ENCODE data around the gene TRPM2. TPM values are rescaled to one million over a fixed set of nuclear protein-coding genes. Genes with fewer than 3 reads are reported as not detected.

Gene TRPM2
- total RNA-seq, 1 donor = not detected

DNA sequence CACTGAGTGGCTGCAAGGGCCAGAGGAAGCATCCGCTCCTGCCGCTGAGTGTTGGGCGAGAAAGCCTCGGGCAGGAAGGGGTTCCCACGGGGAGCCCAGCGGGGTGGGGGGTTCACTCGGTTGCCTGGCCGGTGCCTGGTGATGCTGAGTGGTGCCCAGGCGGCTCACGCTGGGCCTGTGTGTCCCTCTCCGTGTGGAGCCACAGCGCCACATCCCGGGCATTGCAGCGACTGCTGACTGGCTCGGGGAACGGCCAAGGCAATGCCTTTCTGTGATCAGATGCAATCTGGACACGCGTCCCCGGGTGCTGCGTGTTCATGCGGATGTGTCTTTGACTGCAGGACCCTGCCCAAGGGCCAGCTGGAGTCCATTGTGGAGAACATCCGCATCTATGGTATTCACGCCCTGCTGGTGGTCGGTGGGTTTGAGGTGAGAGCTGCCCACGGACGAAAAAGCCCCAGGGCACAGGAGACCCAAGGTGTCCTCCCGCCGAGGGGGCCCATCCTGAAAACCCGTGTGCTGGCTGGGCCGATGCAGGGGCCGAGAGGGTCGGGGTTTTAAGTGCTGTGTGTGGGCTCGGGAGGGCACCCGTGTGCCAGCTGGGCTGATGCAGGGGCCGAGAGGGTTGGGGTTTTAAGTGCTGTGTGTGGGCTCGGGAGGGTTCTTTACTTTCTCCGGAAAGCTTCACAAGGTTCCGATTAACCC lies 30.6 kb upstream of the TRPM2 start:
- TF ChIP-seq, protein P1, sequence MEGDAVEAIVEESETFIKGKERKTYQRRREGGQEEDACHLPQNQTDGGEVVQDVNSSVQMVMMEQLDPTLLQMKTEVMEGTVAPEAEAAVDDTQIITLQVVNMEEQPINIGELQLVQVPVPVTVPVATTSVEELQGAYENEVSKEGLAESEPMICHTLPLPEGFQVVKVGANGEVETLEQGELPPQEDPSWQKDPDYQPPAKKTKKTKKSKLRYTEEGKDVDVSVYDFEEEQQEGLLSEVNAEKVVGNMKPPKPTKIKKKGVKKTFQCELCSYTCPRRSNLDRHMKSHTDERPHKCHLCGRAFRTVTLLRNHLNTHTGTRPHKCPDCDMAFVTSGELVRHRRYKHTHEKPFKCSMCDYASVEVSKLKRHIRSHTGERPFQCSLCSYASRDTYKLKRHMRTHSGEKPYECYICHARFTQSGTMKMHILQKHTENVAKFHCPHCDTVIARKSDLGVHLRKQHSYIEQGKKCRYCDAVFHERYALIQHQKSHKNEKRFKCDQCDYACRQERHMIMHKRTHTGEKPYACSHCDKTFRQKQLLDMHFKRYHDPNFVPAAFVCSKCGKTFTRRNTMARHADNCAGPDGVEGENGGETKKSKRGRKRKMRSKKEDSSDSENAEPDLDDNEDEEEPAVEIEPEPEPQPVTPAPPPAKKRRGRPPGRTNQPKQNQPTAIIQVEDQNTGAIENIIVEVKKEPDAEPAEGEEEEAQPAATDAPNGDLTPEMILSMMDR (IDR thresholded peaks at IDR 0.05; ENCODE audit: insufficient read depth, low read length) = no peak
- H3K4me3 ChIP-seq (ENCODE audit: low read depth, low read length) = no peak overlapping the region
- DNase-seq (ENCODE audit: low read depth) = no peak

DNA sequence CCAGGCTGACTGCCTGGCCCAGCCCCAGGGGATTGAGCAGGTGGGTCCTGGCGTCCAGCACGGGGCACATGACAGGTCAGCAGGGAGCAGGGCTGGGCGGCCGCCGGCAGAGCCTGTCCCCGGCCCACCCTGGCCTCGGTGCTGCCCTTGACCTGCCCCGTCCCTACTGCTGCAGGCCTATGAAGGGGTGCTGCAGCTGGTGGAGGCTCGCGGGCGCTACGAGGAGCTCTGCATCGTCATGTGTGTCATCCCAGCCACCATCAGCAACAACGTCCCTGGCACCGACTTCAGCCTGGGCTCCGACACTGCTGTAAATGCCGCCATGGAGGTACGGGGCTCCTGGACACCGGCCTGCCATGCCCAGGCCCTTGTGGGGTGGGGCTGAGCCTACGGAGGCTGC lies 29.8 kb upstream of the TRPM2 start:
- TF ChIP-seq, protein P1 (IDR thresholded peaks at IDR 0.05; ENCODE audit: insufficient read depth, low read length) = no peak

DNA sequence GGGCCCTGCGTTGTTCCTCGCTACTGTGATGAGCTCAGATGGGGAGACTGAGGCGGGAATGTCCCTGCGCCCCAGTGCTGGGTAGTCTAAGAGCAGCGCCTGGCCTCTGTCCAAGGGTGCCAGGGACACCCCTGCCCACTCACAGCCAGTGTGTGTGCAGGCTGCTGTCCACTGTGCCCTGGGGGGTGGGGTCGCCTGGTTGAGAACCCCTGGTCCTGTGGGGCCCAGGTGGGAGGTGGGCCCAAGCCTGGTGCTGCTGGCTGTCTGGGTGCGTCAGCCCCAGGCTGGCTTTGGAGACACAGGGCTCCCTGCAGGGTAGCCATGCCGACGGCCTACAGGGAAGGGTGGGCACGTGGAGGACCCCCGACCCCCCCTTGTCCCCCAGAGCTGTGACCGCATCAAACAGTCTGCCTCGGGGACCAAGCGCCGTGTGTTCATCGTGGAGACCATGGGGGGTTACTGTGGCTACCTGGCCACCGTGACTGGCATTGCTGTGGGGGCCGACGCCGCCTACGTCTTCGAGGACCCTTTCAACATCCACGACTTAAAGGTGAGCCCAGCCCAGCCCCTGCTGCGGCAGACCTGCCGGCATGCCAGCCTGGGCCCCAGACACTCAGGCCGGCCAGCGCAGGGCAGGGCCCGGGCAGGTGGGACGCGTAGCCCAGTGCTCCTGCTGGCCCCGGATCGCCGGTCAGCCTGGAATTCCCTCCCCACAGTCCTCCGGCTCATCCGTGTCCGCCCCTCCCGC lies 29.1 kb upstream of the TRPM2 start:
- DNase-seq (ENCODE audit: low read depth) = no peak
- H3K4me3 ChIP-seq (ENCODE audit: low read depth, low read length) = no peak overlapping the region
- TF ChIP-seq, protein P1 (IDR thresholded peaks at IDR 0.05; ENCODE audit: insufficient read depth, low read length) = no peak

More for the DNA sequence above, 29.8 kb upstream of the TRPM2 start:
- H3K4me3 ChIP-seq (ENCODE audit: low read depth, low read length) = no peak overlapping the region
- no peak for DNase-seq (ENCODE audit: low read depth)

DNA sequence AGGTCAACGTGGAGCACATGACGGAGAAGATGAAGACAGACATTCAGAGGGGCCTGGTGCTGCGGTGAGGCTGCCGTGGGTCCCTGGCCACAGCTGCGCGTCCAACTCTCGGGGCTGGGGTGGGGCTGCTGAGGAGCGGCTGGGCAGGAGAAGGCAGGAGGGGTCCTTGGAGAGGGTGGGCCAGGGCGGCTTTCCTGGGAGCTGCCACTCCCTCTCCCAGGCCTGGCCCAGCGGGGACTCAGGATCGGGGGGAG lies 28.6 kb upstream of the TRPM2 start:
- TF ChIP-seq, protein P1 (IDR thresholded peaks at IDR 0.05; ENCODE audit: insufficient read depth, low read length) = no peak
- DNase-seq (ENCODE audit: low read depth) = no peak
- H3K4me3 ChIP-seq (ENCODE audit: low read depth, low read length) = no peak overlapping the region

DNA sequence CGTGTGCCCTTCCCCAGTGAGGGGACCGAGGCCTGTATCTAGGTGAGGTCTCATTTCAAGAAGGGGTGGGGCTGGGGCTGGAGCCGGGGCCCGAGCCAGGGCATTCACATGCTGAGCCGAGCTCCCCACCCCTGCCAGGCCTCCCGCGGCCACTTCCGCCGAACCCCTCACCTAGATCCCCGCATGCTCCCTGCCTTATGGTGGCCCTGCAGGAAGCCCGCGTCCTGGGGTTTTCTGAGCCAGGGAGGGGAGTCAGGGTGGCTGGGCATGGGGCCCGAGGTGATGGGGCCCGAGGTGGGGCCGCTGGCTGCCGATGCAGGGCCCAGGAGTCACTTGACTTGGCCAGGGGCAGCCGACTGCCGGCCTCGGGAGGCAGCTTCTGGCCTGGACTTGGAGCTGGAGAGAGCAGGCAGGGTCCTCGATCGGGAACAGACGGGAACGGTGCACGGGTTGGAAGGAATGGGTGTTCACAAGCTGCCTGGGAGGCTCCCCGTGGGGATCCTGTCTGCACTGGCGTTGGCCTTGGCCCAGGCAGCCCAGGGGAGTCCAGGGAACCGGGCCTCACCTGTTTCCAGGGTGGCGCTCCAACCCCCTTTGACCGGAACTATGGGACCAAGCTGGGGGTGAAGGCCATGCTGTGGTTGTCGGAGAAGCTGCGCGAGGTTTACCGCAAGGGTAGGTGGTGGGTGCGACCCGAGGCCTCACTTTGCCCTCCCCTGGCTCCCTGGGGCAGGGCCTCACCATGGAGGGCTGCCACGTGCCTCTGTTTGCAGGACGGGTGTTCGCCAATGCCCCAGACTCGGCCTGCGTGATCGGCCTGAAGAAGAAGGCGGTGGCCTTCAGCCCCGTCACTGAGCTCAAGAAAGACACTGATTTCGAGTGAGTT lies 27.8 kb upstream of the TRPM2 start:
- no peak overlapping the region for H3K4me3 ChIP-seq (ENCODE audit: low read depth, low read length)
- TF ChIP-seq, protein P1 (IDR thresholded peaks at IDR 0.05; ENCODE audit: insufficient read depth, low read length) = no peak
- DNase-seq (ENCODE audit: low read depth) = no peak

DNA sequence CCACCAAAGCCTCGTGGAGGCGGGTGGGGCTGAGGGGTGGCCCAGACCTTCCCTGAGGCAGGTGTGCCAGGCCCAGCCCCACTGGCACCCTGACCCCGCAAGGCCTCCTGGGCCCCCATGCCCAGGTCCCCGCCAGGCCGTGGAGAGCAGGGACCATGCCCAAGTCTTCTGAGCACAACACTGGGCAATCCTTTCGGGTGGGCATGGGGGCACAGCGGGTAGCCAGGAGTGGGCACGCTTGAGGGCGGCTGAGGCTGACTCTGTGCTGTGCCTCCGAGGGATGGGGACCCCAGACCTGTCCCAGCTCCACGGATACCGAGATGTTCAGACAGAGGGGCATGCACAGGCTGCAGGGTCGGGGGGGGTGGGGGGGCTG lies 27.2 kb upstream of the TRPM2 start:
- DNase-seq (ENCODE audit: low read depth) = no peak
- TF ChIP-seq, protein P1 (IDR thresholded peaks at IDR 0.05; ENCODE audit: insufficient read depth, low read length) = no peak
- H3K4me3 ChIP-seq (ENCODE audit: low read depth, low read length) = no peak overlapping the region
